Fibroblast of skin of right biceps (primary cell): ENCODE data around the gene NAPEPLD.
"Not testable (repeated sequence)": the region's sequence is repeated elsewhere in the genome, so short reads cannot be mapped to it uniquely, and the experiment has no call there.

Experiments
- DNase-seq: peaks from one replicate; pipeline ENCODE4 v3.0.0-alpha.2; 2013

NAPEPLD gene

DNA sequence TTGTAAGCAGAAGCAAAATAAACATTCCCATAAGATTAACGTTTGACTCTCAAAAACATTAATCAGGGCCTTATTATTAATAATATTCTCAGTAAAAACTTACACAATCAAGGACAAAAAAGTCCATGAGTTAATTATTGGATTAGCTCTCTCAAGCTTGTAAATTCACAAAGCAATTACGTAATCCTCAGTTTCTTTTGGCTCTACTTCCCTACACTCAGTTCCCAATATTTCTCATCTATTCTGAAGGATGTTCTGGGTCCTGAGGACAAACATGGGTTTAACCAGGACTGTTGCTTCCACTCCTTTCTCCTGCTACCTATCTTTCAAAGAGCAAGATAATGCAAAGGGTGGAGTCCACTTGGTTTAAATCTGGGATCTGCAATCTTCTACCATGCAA lies 89.4 kb downstream of the NAPEPLD start:
- DNase-seq: no peak

DNA sequence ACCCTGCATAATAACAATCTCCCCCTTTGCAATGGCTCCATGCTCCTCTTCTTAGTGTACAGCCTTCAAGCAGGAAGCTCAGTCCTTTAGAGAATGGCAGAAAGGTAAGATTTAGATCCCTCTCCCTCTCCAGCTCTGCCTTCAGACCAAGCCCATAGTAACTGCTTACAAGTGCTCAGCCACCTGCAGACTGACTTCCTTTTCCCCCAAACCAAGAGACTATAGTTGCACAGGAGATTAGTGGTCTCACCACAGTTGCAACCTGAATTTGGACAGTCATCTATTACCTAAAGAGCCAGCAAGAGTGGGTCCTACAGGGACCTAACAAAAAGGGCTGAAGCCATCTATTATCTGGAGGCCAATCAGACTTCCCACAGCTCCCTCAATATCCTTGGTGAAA lies 90.8 kb downstream of the NAPEPLD start:
- no peak for DNase-seq

DNA sequence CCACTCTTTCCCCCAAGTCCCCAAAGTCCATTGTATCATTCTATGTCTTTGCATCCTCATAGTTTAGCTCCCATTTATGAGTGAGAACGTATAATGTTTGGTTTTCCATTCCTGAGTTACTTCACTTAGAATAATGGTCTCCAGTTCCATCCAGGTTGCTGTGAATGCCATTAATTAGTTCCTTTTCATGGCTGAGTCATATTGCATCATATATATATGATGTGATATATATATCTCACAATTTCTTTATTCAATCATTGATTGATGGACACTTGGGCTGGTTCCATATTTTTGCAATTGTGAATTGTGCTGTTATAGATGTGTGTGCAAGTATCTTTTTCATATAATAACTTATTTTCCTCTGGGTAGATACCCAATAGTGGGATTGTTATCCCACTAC lies 92.9 kb downstream of the NAPEPLD start:
- not testable (repeated sequence) for DNase-seq

DNA sequence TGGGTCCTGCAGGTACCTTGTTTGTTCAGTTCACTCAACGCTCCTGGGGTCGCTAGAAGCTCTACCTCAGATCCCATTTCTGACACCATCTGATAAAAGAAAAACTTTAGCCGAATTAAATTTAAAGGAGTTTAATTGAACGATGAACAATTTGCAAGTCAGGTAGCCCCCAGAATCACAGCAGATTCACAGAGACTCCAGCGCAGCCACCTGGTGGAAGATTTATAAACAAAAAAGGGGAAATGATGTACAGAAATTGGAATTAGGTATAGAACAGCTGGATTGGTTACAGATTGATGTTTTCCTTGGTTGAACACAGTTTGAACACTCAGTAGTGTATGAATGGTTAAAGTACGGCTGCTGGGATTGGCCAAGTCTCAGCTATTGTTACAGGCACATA lies 97.4 kb downstream of the NAPEPLD start:
- no peak for DNase-seq
